Measurements from ENCODE around the gene MUC5B. TPM values are rescaled to one million over a fixed set of nuclear protein-coding genes. Genes with fewer than 3 reads are reported as not detected.
A peak's percentile ranks its signal among the peaks of the same experiment; 100 is the strongest.

MUC5B gene
- total RNA-seq, 1 donor from 2014 or later: not detected

DNA sequence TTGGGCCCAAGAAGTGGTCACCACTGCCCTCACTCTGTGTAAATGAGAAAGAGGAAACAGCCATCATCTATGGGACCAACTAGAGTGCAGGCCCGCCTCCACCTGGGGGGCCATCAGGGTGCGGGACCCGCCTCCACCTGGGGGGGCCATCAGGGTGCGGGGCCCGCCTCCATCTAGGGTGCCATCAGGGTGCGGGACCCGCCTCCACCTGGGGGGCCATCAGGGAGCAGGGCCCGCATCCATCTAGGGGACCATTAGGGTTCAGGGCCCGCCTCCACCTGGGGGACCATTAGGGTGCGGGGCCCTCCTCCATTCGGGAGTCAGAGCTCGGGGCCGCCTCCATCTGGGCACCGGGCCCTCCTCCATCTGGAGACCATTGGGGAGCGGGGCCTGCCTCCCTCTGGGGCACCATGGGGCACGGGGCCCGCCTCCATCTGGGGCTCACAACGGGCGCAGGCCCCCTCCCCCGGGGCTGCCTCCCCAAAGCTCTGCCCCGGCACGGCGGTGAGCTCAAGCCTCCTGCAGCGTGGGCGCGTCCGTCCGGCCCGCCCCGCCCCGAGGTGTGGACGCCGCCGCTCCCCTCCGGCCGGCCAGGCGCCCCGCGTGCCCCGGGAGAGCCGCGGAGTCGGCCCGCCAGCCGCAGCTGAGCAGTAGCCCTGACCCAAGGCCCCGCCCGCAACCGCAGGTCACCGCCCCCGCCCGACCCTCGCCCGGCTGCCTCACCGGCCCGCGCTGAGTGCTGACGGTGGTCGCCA, 86.1 kb downstream of the MUC5B start:
- DNase-seq (ENCODE audit: low read depth, low spot score): no peak

GRCh38 chr11:1309498-1310317, 86.8 kb downstream of the MUC5B start, which contains the start of gene TOLLIP:
Gene TOLLIP, minus strand, starts transcription at chr11:1309632. Its CDS starts 134 bp downstream, at chr11:1309498.
- DNase-seq (ENCODE audit: low read depth, low spot score): peak; percentile 46

GRCh38 chr11:1310318-1310687, 87.4 kb downstream of the MUC5B start:
- DNase-seq (ENCODE audit: low read depth, low spot score): no peak

GRCh38 chr11:1310772-1311468, 88.1 kb downstream of the MUC5B start:
- no peak for DNase-seq (ENCODE audit: low read depth, low spot score)

Other genes starting within 250 kb of the MUC5B start
- not detected in 2 replicates for gene MUC6, start 186.3 kb upstream of the MUC5B start, total RNA-seq
- not detected in 2 replicates for gene MUC2, start 148.2 kb upstream of the MUC5B start, total RNA-seq
- gene MUC5AC, start 65.1 kb upstream of the MUC5B start, total RNA-seq: not detected in 2 replicates
- gene TOLLIP, start 86.6 kb downstream of the MUC5B start, total RNA-seq: 26.0 and 30.1 TPM in 2 replicates
- 0.20 TPM in 1 of 2 replicates, not detected in the other for gene BRSK2, start 166.9 kb downstream of the MUC5B start, total RNA-seq

All from pulmonary artery endothelial cell (primary cell).